B cell (primary cell): Measurements from ENCODE around the gene DEF6. TPM values are rescaled to one million over a fixed set of nuclear protein-coding genes. Genes with fewer than 3 reads are reported as not detected.

Source experiments
- ATAC-seq: fragments of 200-7000 bp; cut with Tn5 transposase; one replicate; pipeline ENCODE4 v1.10.0; 2021; ENCODE audit warnings: low read depth, mild to moderate bottlenecking, moderate number of reproducible peaks, moderate library complexity
- CTCF ChIA-PET: fragments of 350-600 bp; sonication (Branson Sonifier 250); formaldehyde crosslinking; loops from one replicate; lab custom pipeline; 2021; ENCODE audit warnings: antibody characterized with exemption, inconsistent platforms; lab: Charles Lee
- POLR2A ChIA-PET: fragments of 350-600 bp; sonication (Branson Sonifier 250); formaldehyde crosslinking; loops from one replicate; lab custom pipeline; 2021; ENCODE audit warnings: antibody characterized with exemption; lab: Charles Lee
- DNase-seq: peaks from one replicate; pipeline ENCODE4 v3.0.0; 2013
- H2AFZ ChIP-seq: 2 replicates; pipeline ENCODE4 v1.6.1; 2012; ENCODE audit warnings: mild to moderate bottlenecking, low read depth, low read length; ENCODE audit not compliant: insufficient read depth, poor library complexity, severe bottlenecking
- H3K27ac ChIP-seq, 2 donors: 1 replicate in 1 of 2; 2 replicates in 1 of 2; pipeline ENCODE4 v1.5.1; 2012 to 2013; ENCODE audit warnings: low read length in 2 of 2, mild to moderate bottlenecking in 2 of 2, moderate library complexity in 1 of 2
- H3K27me3 ChIP-seq, 4 experiments: fragments of 200-600 bp in 1 of 4; sonication (generic) in 1 of 4; replicated peaks in 1 of 4; 1 replicate in 2 of 4; 2 replicates in 2 of 4; pipeline versions ENCODE4 v1.6.1 to v1.7.0; 2013 to 2016; ENCODE audit warnings: low read length in 3 of 4, mild to moderate bottlenecking in 2 of 4, mixed read lengths in 1 of 4, moderate library complexity in 1 of 4; ENCODE audit not compliant: insufficient read depth in 4 of 4, control insufficient read depth in 3 of 4; ENCODE audit errors: control extremely low read depth in 1 of 4
- H3K36me3 ChIP-seq, 2 experiments: replicated peaks in 1 of 2; 1 replicate in 1 of 2; 2 replicates in 1 of 2; pipeline versions ENCODE4 v1.6.1 to v1.7.1; 2013; ENCODE audit warnings: low read length in 1 of 2; ENCODE audit not compliant: insufficient read depth in 2 of 2, control insufficient read depth in 1 of 2; ENCODE audit errors: control extremely low read depth in 1 of 2, extremely low read depth in 1 of 2
- H3K4me1 ChIP-seq, 2 donors: fragments of 200-600 bp in 1 of 2; sonication (generic) in 1 of 2; 1 replicate in 1 of 2; 2 replicates in 1 of 2; pipeline versions ENCODE4 v1.5.1 to v1.6.1; 2013 to 2017; ENCODE audit warnings: low read length in 2 of 2; ENCODE audit not compliant: control insufficient read depth in 2 of 2, insufficient read depth in 2 of 2
- H3K4me2 ChIP-seq: replicated peaks from 2 replicates; pipeline ENCODE3; 2012; ENCODE audit warnings: mild to moderate bottlenecking, low read depth, low read length; ENCODE audit not compliant: poor library complexity, severe bottlenecking
- H3K4me3 ChIP-seq, 5 experiments: fragments of 200-600 bp in 1 of 5; sonication (generic) in 1 of 5; 1 replicate in 3 of 5; 2 replicates in 2 of 5; pipeline versions ENCODE4 v1.5.1 to v1.7.0; 2011 to 2016; ENCODE audit warnings: low read length in 4 of 5, mild to moderate bottlenecking in 4 of 5, low read depth in 2 of 5, control low read depth in 1 of 5, moderate library complexity in 1 of 5; ENCODE audit not compliant: insufficient read depth in 1 of 5; ENCODE audit errors: control extremely low read depth in 1 of 5, extremely low read depth in 1 of 5
- H3K79me2 ChIP-seq: fragments of 200-600 bp; sonication (generic); one replicate; pipeline ENCODE4 v1.6.0; 2016; ENCODE audit warnings: low read length; ENCODE audit not compliant: control insufficient read depth, insufficient read depth
- H3K9ac ChIP-seq: fragments of 200-600 bp; sonication (generic); 2 replicates; pipeline ENCODE4 v1.6.1; 2017; ENCODE audit warnings: mild to moderate bottlenecking, low read length, moderate library complexity
- H3K9me3 ChIP-seq, 3 donors: one replicate each; pipeline versions ENCODE4 v1.6.1 to v1.7.1; 2013; ENCODE audit warnings: low read length in 2 of 3; ENCODE audit not compliant: control insufficient read depth in 2 of 3, insufficient read depth in 1 of 3; ENCODE audit errors: control extremely low read depth in 1 of 3
- H4K20me1 ChIP-seq: 2 replicates; pipeline ENCODE4 v1.6.0; 2012; ENCODE audit warnings: mild to moderate bottlenecking, low read length; ENCODE audit not compliant: insufficient read depth, control insufficient read depth, poor library complexity, severe bottlenecking
- H3K27ac Mint-ChIP-seq: one replicate; pipeline ENCODE4 v1.8.0; 2021; ENCODE audit warnings: mixed read lengths
- H3K27me3 Mint-ChIP-seq: one replicate; pipeline ENCODE4 v1.8.0; 2021; ENCODE audit warnings: mixed read lengths
- H3K4me1 Mint-ChIP-seq: one replicate; pipeline ENCODE4 v1.8.0; 2021; ENCODE audit warnings: mixed read lengths
- H3K4me3 Mint-ChIP-seq: one replicate; pipeline ENCODE4 v1.8.0; 2021; ENCODE audit warnings: mixed read lengths
- H3K9me3 Mint-ChIP-seq: one replicate; pipeline ENCODE4 v1.8.0; 2022; ENCODE audit warnings: mixed read lengths; ENCODE audit not compliant: insufficient read depth
- EZH2 ChIP-seq: IDR thresholded peaks from 2 replicates; pipeline ENCODE4 v1.6.1; 2012; ENCODE audit warnings: borderline replicate concordance, low read depth, mild to moderate bottlenecking, moderate library complexity, low read length; ENCODE audit not compliant: insufficient read depth, poor library complexity, severe bottlenecking
- WGBS: methylation state at CpG from one replicate; pipeline ENCODE4 v1.1.5; 2013; ENCODE audit warnings: missing lambda C conversion rate; ENCODE audit not compliant: insufficient coverage; 5-methylcytosine and 5-hydroxymethylcytosine counted together
- intact Hi-C: fragments of 100-400 bp; cut with micrococcal nuclease; formaldehyde crosslinking; loops from one replicate; pipeline ENCODE4 v1.10.0; 2022
- polyA plus RNA-seq: library from polyadenylated mRNA; depleted of rRNA; stranded (reverse); fragments of >200 nt; gene quantifications from 2 replicates; pipeline ENCODE4 v1.2.3, GENCODE V29; 2012
- total RNA-seq, 2 donors: library from RNA; stranded (reverse); fragments of 120-200 nt in 1 of 2; gene quantifications; 1 replicate in 1 of 2; 2 replicates in 1 of 2; pipeline versions ENCODE4 v1.2.3 to v1.2.4, GENCODE V29; 2013 to 2022
- TF ChIP-seq, protein P1 (sequence below): fragments of 200-600 bp; IDR thresholded peaks from one replicate; pipeline ENCODE4 v1.8.0; 2022; ENCODE audit warnings: antibody characterized with exemption, mild to moderate bottlenecking

DEF6 gene
- total and polyA plus RNA-seq, 2 donors (not counting 1 experiment from before 2014, with no cell fraction given), result 105 to 159 TPM

DNA sequence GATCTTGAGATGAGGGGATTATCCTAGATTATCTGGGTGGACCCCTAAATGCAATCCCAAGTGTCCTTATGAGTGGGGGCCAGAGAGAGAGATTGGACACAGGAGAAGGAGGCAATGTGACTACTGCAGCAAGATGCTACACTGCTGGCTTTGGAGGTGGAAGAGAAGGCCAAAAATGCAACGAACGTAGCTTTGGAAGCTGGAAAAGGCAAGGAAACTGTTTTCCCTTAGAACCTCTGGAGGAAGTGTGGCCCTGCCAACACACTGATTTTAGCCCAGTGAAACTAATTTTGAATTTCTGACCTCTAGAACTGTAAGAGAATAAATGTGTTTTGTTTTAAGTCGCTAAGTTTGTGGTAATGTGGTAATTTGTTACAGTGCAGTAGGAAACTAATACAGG is 60.5 kb downstream of the DEF6 start:
- H3K27me3 ChIP-seq, result no peaks in the 10 kb centered on the region
- peaks cover 85% of the 10 kb centered on the region for H4K20me1 ChIP-seq
- ChIA-PET CTCF (no interaction called here), POLR2A (no interaction called here)
- no peak for DNase-seq
- TF ChIP-seq, protein P1, sequence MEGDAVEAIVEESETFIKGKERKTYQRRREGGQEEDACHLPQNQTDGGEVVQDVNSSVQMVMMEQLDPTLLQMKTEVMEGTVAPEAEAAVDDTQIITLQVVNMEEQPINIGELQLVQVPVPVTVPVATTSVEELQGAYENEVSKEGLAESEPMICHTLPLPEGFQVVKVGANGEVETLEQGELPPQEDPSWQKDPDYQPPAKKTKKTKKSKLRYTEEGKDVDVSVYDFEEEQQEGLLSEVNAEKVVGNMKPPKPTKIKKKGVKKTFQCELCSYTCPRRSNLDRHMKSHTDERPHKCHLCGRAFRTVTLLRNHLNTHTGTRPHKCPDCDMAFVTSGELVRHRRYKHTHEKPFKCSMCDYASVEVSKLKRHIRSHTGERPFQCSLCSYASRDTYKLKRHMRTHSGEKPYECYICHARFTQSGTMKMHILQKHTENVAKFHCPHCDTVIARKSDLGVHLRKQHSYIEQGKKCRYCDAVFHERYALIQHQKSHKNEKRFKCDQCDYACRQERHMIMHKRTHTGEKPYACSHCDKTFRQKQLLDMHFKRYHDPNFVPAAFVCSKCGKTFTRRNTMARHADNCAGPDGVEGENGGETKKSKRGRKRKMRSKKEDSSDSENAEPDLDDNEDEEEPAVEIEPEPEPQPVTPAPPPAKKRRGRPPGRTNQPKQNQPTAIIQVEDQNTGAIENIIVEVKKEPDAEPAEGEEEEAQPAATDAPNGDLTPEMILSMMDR, result no peak
- no peak for TF ChIP-seq EZH2
- no peak overlapping the region for H3K4me3 ChIP-seq
- H3K27ac ChIP-seq, result no peak overlapping the region
- WGBS, result 94% methylated on average over 3 of the region's 3 CpGs
- no peak overlapping the region for H3K4me2 ChIP-seq
- Mint-ChIP-seq H3K27ac (no peak overlapping the region), H3K27me3 (no peaks in the 10 kb centered on the region), H3K4me1 (peaks cover 53% of the 10 kb centered on the region), H3K9me3 (no peaks in the 10 kb centered on the region), H3K4me3 (no peak overlapping the region)
- intact Hi-C loops, result no loop called here
- peaks cover 2 to 48% of the 10 kb centered on the region in 2 experiments for H3K36me3 ChIP-seq
- no peak overlapping the region for H3K9ac ChIP-seq
- peaks cover 96% of the 10 kb centered on the region for H3K79me2 ChIP-seq
- ATAC-seq, result no peak
- no peaks in the 10 kb centered on the region for H3K9me3 ChIP-seq
- peaks cover 0 to 16% of the 10 kb centered on the region in 2 donors for H3K4me1 ChIP-seq
- no peak overlapping the region for H2AFZ ChIP-seq

DNA sequence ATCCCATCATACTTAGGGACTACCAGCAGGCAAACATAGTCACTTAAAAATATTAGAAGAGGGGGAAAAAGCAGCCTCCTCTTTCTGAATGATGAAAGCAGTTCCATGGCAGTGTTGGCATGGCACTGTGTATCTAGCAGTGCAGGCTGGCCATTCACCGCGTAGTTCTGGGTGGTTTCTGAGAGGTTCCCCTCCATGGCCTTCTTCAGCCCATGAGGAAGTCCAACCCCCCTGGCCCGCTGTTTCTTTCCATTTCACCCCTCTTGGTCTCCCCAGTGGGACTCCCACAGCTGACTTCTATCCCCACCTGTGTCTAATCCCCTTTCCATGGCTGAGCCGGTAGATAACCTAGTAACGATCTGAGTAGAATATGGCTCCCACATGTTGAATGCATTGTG is 61.7 kb downstream of the DEF6 start:
- TF ChIP-seq EZH2, result no peak
- 82% methylated on average over 4 of the region's 5 CpGs for WGBS
- peaks cover 0 to 16% of the 10 kb centered on the region in 2 donors for H3K4me1 ChIP-seq
- ChIA-PET CTCF (no interaction called here), POLR2A (no interaction called here)
- H3K27ac ChIP-seq, result no peak overlapping the region
- peaks cover 2 to 39% of the 10 kb centered on the region in 2 experiments for H3K36me3 ChIP-seq
- no peaks in the 10 kb centered on the region for H3K27me3 ChIP-seq
- ATAC-seq (no peak), DNase-seq (no peak)
- peaks cover 60% of the 10 kb centered on the region for H3K4me1 Mint-ChIP-seq
- H3K4me2 ChIP-seq, result no peak overlapping the region
- no peaks in the 10 kb centered on the region for H3K9me3 Mint-ChIP-seq
- H3K27me3 Mint-ChIP-seq, result no peaks in the 10 kb centered on the region
- no peaks in the 10 kb centered on the region for H3K9me3 ChIP-seq
- H3K79me2 ChIP-seq, result peaks cover 92% of the 10 kb centered on the region
- no peak overlapping the region for H3K4me3 ChIP-seq
- peaks cover 79% of the 10 kb centered on the region for H4K20me1 ChIP-seq
- H3K4me3 Mint-ChIP-seq, result no peak overlapping the region
- intact Hi-C loops, result no loop called here
- no peak overlapping the region for H2AFZ ChIP-seq
- H3K9ac ChIP-seq, result no peak overlapping the region
- H3K27ac Mint-ChIP-seq, result no peak overlapping the region
